Ovary (tissue), 3 donors: Measurements from ENCODE around the gene ICE2.

Experiments used
- POLR2A ChIP-seq: fragments of 450-650 bp; IDR thresholded peaks from one replicate; pipeline ENCODE4 v1.6.1; 2017; ENCODE audit warnings: antibody characterized with exemption, mild to moderate bottlenecking, moderate library complexity
- TF ChIP-seq, protein P1 (sequence below), 3 donors: fragments of 450-650 bp in 2 of 3; fragments of 200-600 bp in 1 of 3; IDR thresholded peaks; one replicate each; pipeline versions ENCODE4 v1.5.1 to v1.8.0; 2016 to 2022; ENCODE audit warnings: antibody characterized with exemption in 3 of 3, mild to moderate bottlenecking in 1 of 3
- donor health status: DM: no; HTN: no; CAD: no.

DNA sequence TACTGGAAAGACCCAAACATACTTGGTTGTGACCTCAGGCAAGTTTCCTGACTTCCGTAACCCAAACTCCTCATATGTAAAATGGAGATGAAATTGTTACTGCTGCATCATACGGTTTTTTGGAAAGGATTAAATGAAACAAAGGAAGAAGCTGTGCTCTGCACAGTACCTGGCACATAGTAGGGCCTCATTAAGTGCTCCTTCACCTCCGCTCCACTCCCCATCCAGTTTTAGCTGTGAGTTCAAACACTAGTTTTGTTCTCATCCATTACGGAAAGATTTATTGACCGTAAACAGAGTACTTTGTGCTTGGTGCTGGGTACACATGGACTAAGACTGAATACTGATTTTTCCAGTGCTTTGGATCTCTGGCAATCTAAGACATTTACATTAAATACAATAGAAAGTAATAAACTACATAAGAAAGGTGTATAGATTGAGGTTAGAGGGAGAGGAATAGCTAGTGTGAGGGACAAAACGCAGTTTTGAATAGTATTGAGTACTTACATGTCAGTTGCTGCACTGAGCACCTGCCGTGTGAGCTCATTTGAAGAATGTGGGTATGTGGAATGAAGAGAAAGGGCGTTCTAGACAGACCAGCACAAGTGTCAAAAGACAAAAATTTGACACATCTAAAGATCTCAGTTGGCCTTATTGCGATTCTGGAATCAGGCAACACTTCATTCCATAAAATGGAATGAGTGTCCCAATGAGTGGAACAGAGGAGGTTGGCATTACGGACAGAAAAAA lies 594 bp upstream of the ICE2 start:
- TF ChIP-seq, protein P1, sequence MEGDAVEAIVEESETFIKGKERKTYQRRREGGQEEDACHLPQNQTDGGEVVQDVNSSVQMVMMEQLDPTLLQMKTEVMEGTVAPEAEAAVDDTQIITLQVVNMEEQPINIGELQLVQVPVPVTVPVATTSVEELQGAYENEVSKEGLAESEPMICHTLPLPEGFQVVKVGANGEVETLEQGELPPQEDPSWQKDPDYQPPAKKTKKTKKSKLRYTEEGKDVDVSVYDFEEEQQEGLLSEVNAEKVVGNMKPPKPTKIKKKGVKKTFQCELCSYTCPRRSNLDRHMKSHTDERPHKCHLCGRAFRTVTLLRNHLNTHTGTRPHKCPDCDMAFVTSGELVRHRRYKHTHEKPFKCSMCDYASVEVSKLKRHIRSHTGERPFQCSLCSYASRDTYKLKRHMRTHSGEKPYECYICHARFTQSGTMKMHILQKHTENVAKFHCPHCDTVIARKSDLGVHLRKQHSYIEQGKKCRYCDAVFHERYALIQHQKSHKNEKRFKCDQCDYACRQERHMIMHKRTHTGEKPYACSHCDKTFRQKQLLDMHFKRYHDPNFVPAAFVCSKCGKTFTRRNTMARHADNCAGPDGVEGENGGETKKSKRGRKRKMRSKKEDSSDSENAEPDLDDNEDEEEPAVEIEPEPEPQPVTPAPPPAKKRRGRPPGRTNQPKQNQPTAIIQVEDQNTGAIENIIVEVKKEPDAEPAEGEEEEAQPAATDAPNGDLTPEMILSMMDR (IDR thresholded peaks at IDR 0.05), result no peak
- TF ChIP-seq POLR2A, result no peak
